ENCODE measurements around the gene PMM1.

PMM1 gene

GRCh38 chr22:41538583-41538982 is 51.1 kb downstream of the PMM1 start:
- DNase-seq (ENCODE audit: low spot score), result no peak

DNA sequence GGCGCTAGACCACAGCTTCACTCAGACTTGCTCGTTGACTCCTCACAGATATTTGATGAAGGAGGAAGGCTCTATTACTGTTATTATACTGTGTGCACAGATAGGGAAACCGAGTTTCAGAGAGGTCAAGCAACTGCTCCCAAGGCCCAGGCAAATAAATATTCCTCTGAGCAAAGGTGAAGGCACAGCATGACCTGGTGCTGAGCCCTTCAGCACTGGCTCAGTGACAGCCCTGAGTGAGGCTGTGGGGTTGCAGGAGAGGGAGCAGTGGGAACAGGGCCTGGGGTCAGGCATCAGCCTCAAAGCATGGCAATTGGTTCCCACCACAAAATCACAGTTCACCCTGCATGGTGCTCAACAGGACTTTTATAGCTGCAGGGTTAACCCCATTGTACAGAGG is 52.4 kb downstream of the PMM1 start:
- no peak for DNase-seq (ENCODE audit: low spot score)

GRCh38 chr22:41535244-41535643 is 54.4 kb downstream of the PMM1 start:
- no peak for DNase-seq (ENCODE audit: low spot score)

- DNase-seq (ENCODE audit: low spot score), result no peak
Measured at GRCh38 chr22:41534219-41534618, 55.4 kb downstream of the PMM1 start.

- DNase-seq (ENCODE audit: low spot score), result peak; percentile 78
Measured at GRCh38 chr22:41532908-41533825, 56.5 kb downstream of the PMM1 start.

DNA sequence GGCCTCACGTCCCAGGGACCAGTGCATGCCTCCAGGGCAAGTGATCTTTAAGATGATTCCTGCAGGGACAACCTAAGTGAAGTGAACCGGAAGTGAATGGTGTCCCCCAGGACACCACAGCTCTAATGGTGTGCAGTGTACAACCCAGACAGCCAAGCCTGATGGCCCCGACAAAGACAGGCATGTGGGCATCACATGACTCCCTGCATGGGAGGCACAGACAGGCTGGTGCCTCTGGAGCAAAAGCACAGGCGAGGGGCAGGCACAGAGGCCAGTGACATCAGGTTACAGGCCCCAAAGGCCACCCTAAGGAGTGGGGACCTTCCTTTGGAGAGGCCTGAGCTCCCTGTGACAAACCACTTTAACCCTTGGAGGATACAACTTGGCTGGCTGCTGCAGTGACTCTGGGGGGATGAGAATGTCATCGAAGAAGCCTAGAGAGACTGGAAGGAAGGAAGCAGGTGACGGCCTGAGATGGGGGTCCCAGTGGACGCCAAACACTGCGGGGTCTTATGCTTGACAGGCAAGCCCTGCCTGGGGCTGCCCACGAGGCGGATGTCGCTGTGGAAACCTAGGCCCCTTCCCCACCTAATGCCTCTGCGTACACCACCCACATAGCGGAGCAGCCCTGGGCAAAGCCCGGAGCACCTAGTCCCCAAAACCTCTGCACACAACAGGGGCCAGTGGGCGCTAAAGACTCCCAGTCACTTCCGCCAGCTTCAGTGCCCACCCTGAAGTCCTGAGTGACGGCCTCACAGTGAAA is 57.7 kb downstream of the PMM1 start:
- DNase-seq (ENCODE audit: low spot score), result no peak

DNA sequence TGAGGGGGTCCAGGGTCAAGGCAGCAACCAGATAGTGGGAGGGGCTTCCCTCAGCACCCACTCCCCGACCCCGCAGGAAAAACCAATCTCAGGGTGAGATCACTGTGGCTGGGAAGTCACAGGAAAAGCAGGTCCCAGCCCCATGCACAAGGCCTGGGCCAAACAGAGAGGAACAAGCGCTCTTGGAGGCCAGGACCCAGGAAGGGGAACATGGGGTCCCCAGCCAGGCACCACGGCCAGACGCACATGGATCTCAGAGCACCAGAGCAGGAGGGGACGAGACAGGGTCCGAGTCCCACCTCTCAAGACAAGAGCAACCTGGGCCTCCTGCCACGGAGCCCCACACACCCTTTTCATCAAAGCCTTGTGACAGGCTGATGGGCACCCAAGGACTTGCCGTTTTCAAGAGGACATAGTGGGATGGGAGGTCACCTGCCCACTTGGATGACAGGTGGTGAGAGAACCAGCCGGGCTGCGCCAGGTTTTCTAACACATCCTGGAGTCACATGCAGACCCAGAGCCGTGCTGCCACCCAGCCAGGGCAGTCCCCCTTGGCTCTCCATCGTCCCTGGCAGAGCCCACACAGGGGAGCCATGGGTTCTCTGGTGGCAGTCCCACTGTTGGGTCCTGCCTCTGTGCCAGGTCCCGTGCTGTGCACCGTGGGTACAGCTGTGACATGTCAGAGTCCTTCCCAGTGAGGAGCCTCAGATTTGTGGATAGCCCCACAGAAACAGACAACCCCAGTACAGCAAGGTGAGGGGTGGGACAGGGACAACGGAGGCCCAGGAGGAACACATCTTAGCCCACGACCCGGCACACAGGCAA is 58.5 kb downstream of the PMM1 start:
- no peak for DNase-seq (ENCODE audit: low spot score)

DNA sequence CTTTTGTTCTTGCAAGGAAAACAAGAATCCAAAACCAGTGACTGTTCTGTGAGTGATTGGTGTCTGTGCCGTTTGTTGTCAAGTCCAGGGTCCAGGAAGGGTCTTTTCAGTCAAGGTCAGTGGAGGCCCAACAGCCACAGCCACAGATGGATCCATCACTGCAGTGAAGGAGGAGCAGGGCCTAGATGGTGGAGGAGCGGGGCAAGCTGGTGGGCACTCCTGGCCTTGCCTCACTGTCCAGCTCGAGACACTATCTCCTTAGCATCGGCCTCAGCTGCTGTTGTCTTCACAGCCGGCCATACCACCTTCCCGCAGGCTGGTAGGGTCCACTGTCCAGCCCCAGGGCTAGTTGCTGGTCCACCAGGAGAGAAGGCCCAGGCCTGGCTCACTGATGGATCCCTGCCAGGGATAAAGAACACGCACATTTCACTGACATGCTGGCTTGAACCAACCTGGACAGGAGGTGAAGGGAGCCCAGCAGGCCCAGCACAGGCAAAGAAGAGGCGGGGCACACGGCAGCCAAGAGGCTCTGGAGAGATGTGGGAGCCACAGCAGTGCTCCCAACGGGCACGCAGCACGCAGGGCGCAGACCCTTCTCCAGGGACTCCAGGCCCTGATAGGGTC is 60.6 kb downstream of the PMM1 start:
- DNase-seq (ENCODE audit: low spot score), result no peak

DNA sequence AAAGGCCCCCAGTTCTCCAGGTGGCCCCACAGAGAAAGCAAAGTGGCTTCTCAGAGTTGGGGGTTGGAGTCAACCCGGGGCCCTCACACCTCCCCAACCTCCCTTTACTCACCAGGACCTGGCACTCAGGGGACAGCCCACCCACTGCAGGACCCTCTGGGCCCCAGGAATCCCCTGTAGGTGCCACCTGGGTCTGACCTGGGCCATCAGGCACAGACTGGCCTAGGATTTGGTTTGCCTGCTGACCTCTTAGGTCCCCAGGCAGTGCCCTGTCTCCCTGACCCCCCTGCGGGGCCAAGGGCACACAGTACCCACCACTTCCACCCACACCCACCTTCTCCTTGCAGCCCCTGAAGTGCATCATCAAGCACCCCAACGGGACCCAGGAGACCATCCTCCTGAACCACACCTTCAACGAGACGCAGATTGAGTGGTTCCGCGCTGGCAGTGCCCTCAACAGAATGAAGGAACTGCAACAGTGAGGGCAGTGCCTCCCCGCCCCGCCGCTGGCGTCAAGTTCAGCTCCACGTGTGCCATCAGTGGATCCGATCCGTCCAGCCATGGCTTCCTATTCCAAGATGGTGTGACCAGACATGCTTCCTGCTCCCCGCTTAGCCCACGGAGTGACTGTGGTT is 61.4 kb downstream of the PMM1 start:
- no peak for DNase-seq (ENCODE audit: low spot score)
